EL (cell line): ENCODE measurements around the gene SYNE2.

Source experiments
- DNase-seq: peaks from one replicate; pipeline ENCODE4 v3.0.0-alpha.2; 2016

Gene SYNE2

DNA sequence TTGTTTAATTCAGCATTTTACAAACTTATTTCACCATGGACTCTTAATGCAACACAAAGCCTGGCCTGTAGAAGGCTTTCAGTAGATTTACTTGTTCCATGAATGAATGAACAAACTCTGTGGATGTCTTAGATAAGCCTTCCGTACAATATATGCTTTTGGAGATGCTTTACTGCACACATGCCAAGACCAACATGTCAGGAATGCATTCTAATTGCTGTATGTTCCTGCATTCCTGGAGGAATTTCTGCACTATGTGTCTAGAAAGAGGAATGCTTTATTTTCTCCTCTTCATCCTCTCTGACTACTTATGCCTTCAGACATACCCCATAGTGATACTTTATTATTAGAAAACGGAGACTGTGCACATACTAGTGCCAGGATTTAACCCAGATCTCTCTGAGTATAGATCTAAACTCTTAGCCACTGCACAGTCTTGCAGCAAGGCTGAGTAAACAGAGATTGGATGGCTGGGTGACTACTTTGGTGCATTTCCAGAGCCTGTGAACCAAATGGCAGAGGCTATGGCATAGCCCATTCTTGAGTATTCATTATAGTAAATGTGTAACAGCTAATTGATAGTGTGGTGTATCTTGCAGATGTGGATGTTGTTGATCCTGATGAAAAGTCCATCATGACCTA is 108.2 kb downstream of the SYNE2 start:
- DNase-seq: peak; percentile 49

- no peak for DNase-seq
Observed at GRCh38 chr14:63962906-63963305, 110.1 kb downstream of the SYNE2 start.

DNA sequence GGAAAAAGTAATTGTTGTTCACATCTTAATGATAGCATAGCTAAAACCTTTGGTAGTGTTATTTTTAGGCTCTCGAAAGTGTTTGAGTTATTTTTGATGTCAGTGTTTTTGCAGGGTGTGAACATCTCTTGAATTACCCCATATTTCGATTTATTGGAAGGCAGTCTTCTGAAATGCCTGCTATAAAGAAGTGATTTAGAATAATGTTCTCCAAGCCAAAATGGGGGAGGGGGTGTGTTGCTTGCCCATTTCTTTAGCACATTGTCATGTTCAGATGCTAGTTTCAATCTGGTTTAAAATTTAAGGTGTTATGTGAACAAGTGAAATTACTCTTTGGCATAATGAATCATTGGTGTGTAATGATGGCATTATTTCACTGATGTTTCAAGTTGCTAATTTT is 110.6 kb downstream of the SYNE2 start:
- DNase-seq: no peak

DNA sequence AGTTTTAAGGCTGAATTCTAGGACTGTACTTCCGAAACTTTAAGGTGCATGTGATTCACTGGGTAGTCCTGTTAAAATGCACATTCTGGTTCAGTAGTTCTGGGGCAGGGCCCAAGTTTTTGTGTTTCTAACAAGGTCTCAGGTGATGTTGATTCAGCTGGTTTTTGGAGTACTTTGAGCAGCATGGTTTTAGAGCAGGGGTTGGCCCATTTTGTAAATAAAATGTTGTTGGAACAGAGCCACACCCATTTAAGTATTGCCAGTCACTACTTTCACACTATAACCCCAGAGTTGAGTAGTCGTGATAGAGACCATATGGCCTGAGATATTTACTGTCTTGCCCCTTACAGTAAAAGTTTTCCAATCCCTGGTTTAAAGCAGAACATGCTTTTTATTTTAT is 111.3 kb downstream of the SYNE2 start:
- DNase-seq: no peak

- no peak for DNase-seq
Observed at GRCh38 chr14:63966407-63966806, 113.6 kb downstream of the SYNE2 start.

- no peak for DNase-seq
Observed at GRCh38 chr14:63972323-63972932, 119.6 kb downstream of the SYNE2 start.

- no peak for DNase-seq
Observed at GRCh38 chr14:63974176-63974575, 121.4 kb downstream of the SYNE2 start.

DNA sequence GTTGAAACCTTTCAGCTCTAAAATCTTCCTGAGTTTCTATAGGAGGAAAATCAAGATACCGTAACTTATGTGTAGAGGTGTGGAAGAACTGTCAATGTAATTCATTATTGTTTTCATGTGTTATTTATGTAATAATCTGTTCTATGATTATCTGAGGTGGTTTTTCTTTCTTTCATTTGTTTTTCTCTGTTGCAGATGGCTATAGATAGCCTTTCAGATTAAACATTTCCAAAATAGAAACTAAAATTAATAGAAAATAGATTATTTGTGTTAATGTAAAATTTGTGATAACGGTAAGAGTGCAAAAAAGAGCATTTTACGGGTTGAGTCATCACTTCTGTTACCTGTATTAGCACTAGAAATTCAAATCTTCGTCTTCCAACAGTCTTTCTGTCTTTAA is 128.8 kb downstream of the SYNE2 start:
- DNase-seq: no peak

GRCh38 chr14:63982156-63982555 is 129.4 kb downstream of the SYNE2 start:
- no peak for DNase-seq

DNA sequence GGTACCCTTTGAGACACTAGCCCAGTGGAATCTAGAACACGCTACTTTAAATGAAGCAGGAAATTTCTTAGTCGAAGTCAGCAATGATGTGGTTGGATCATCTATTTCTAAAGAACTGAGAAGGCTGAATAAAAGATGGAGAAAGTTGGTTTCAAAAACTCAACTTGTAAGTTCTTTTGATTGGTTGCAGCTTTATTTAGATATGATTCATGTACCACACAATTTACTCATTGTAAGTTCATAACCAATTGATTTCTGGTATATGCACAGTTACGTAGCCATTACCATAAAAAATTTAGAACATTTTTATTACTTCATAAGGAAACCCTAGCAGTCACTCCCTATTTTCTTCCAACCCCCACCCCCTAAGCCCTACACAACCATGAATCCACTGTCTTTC is 129.8 kb downstream of the SYNE2 start:
- DNase-seq: no peak

DNA sequence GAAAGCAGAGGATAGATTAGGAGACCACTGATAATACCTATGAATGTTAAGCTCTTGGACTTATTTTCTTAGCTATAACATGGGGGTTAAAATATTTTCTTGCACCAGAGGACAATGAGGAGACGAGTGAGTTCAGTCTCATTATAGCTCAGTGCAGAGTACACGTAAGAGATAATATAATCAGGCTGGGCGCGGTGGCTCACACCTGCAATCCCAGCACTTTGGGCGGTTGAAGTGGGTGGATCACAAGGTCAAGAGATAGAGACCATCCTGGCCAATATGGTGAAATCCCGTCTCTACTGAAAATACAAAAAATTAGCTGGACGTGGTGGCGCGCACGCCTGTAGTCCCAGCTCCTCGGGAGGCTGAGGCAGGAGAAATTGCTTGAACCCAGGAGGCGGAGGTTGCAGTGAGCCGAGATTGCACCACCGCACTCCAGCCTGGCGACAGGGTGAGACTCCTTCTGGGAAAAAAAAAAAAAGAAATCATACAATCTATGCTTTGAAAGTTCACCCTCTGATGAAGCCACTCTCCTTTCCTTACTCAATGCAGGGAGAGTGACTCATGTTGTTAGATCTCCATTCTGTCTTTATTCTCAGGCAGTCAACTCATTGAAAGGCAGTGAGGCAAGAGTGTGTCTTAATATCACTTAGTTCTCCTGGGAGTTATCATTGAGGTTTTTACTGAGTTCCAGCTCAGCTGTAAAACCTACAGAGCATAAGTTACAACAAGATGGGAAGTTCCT is 134.2 kb downstream of the SYNE2 start:
- DNase-seq: peak; percentile 29

GRCh38 chr14:63988579-63988978 is 135.8 kb downstream of the SYNE2 start:
- no peak for DNase-seq

DNA sequence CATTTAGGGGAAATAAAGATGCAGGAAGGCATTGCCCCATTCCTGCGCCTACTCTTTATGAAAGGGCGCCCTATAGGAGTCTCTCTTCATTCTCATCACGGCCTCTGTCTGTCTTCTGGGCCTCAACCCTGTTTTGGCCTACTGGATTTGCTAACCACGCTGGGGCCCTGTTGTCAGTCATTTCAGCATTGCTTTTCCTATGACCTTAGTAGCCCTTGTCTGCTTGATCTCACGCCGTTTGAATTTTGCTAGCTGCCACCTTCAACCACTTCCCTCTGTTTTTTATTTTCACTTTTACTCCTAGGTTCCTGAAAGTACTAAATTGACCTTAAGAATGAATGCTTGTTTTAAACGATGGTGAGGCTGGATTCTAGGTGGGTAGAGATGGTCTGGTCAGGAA is 139.0 kb downstream of the SYNE2 start:
- DNase-seq: no peak

DNA sequence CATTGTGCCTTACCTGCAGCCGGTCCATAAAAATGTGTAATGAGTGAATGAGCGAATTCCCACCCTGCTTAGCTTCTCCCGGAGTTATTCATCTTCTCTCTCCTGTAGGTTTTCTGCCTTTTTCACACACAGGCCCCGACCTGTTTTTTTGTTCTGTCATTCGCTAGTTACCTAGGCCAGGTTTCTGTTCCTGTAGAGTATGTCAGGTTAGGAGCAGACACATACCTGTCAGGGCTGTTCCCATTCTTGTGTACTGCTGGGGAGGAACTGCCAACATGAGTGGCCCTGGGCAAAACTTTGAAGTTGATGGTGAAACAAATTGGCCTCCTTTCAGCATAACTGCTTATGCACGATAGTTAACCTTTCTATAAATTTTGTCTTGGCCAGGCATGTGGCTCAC is 140.1 kb downstream of the SYNE2 start:
- no peak for DNase-seq

DNA sequence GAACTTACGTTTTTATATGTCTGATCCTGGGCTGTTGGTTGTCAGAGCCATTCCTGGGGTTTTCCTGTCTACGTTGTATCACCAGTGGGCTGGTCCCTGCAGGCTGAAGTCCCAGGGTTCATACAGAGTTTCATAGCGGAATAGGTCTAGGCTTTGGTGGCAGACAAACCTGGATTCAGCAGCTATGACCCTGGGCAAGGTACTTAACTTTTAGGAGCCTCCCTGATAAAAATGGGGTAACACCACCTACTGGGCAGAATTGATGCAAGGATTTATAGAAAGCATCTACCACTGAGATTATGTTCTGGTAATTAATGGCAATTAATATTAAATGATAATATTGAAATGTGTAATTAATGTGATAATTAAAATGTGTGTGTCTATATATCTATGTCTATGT is 141.2 kb downstream of the SYNE2 start:
- no peak for DNase-seq

- DNase-seq: no peak
Observed at GRCh38 chr14:63995285-63995684, 142.5 kb downstream of the SYNE2 start.

DNA sequence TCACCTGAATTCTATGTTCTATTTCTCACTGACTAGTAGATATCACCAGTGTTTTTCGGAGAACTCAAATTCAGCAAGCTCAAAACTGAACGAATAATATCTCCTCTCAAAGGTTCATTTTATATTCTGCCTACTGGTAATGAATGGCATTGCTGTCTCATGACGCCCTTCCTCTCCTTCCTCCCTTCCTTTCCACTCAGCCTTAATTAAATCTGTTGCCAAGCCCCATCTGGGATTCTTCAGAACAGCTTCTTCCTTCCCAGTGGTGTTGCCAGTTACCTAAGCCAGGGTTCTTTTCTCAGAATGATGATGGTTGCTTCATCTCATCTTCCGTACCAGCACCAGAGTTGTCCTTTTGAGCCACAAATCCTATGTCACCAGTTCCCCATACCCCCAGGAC is 143.2 kb downstream of the SYNE2 start:
- DNase-seq: peak; percentile 2

- DNase-seq: peak; percentile 67
Observed at GRCh38 chr14:63996625-63997220, 143.9 kb downstream of the SYNE2 start.

GRCh38 chr14:64000749-64001148 is 147.9 kb downstream of the SYNE2 start:
- DNase-seq: no peak

DNA sequence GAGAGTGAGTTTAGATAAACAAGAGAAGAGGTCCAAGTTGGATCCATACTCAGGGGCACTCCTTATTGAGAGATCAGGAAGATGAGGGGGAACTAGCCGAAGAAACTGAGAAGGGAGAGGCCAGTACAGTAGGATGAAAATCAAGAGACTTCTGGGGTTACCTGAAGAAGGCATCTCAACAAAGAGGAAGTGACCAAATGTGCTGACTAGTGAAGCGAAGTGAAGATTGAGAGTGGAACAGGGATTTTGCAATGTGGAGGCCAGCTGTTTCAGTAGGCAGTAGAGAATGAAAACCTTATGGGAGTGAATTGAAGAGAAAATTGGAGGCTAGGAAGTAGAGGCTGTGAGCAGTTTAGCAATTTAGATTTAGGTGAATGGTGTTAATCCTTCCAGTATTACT is 153.0 kb downstream of the SYNE2 start:
- DNase-seq: no peak

GRCh38 chr14:64008016-64008415 is 155.2 kb downstream of the SYNE2 start:
- DNase-seq: no peak

- no peak for DNase-seq
Observed at GRCh38 chr14:64012003-64012402, 159.2 kb downstream of the SYNE2 start.

- no peak for DNase-seq
Observed at GRCh38 chr14:64012720-64013119, 159.9 kb downstream of the SYNE2 start.

- no peak for DNase-seq
Observed at GRCh38 chr14:64025479-64025878, 172.7 kb downstream of the SYNE2 start.
